Measurements from ENCODE around the gene CDKAL1. TPM values are rescaled to one million over a fixed set of nuclear protein-coding genes. Genes with fewer than 3 reads are reported as not detected.

CDKAL1 gene
- total and polyA plus RNA-seq, 2 of the 13 experiments (the other 11 are each of a cell fraction or from before 2014, with no cell fraction given), result 9.5 to 27.7 TPM

GRCh38 chr6:20791944-20792343 is 257.7 kb downstream of the CDKAL1 start:
- FAIRE-seq, result no peak

DNA sequence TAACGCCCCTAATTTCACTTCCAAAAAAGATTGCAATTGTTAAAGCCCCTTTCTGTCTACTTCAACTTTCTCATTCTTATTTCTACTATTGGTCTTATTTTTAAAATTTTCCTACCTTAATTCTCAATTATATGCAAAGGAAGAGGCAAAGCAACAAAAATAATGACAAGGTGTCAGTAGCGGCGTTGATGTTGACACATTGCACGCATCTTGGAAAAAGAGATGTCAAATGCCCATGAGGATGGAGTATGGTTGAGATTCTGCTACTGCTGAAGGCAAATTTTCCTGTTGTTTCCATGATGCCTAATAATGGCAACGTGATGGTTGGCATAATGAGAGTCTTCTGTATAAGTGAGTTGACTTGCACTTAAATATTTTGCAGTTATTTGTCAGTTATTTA is 258.9 kb downstream of the CDKAL1 start:
- no peak overlapping the region for H3K4me2 ChIP-seq (ENCODE audit: low read depth, low read length)
- peaks cover 8% of the 10 kb centered on the region for H3K4me1 ChIP-seq (ENCODE audit: insufficient read depth, low read length)
- H2AFZ ChIP-seq (ENCODE audit: low read length), result no peak overlapping the region
- ChIA-PET CTCF (ENCODE audit: low intra/inter-chr PET ratio, low total read pairs) (no interaction called here), POLR2A (no interaction called here)
- H3K27ac ChIP-seq (ENCODE audit: extremely low read length, insufficient read depth, low read length), result no peak overlapping the region
- WGBS (ENCODE audit: low lambda C conversion rate), result 79% methylated on average over 5 of the region's 5 CpGs
- no peaks in the 10 kb centered on the region for H3K9me3 ChIP-seq (ENCODE audit: low read length)
- no peak for ATAC-seq
- H3K9ac ChIP-seq (ENCODE audit: insufficient read depth, low read depth, low read length), result no peak overlapping the region
- no peak for DNase-seq (ENCODE audit: low spot score)
- H3K4me3 ChIP-seq (replicated peaks in 1 of 3; ENCODE audit: insufficient read depth in 1 of 3, low read depth in 2 of 3, low read length in 3 of 3), result no peak overlapping the region
- no peaks in the 10 kb centered on the region for H3K79me2 ChIP-seq (ENCODE audit: insufficient read depth, low read length)
- TF ChIP-seq SUZ12 (IDR thresholded peaks at IDR 0.05; ENCODE audit: low read depth, low read length) (no peak), ZNF687 (CRISPR knock-in tag; IDR thresholded peaks at IDR 0.05) (no peak)
- BruUV-seq (replicated peaks), result no TSS peak
- intact Hi-C loops (cut with micrococcal nuclease; ENCODE audit: unreplicated experiment), result no loop called here
- H3K27me3 ChIP-seq (ENCODE audit: control insufficient read depth in 1 of 2, insufficient read depth in 2 of 2, low read length in 2 of 2), result no peaks in the 10 kb centered on the region
- FAIRE-seq, result no peak
- H3K36me3 ChIP-seq (replicated peaks in 1 of 2; ENCODE audit: control insufficient read depth in 1 of 2, insufficient read depth in 2 of 2, low read length in 2 of 2), result no peaks in the 10 kb centered on the region; a peak in 1 of 5 replicates
- no peaks in the 10 kb centered on the region for H4K20me1 ChIP-seq (ENCODE audit: insufficient read depth, low read length)
- in situ Hi-C loops (cut with HindIII; ENCODE audit: extremely low pct_ligation_motif_present, low pct_unique_long_range_greater_than_20kb), result no loop called here

More at GRCh38 chr6:20791944-20792343, 257.7 kb downstream of the CDKAL1 start:
- Histone ChIP-seq H3K36me3 (replicated peaks in 1 of 2; ENCODE audit: control insufficient read depth in 1 of 2, insufficient read depth in 2 of 2, low read length in 2 of 2) (no peaks in the 10 kb centered on the region; a peak in 1 of 5 replicates), H2AFZ (ENCODE audit: low read length) (no peak overlapping the region), H3K4me3 (replicated peaks in 1 of 3; ENCODE audit: insufficient read depth in 1 of 3, low read depth in 2 of 3, low read length in 3 of 3) (no peak overlapping the region), H3K9me3 (ENCODE audit: low read length) (no peaks in the 10 kb centered on the region), H3K27ac (ENCODE audit: extremely low read length, insufficient read depth, low read length) (no peak overlapping the region), H3K27me3 (ENCODE audit: control insufficient read depth in 1 of 2, insufficient read depth in 2 of 2, low read length in 2 of 2) (no peaks in the 10 kb centered on the region), H4K20me1 (ENCODE audit: insufficient read depth, low read length) (no peaks in the 10 kb centered on the region), H3K9ac (ENCODE audit: insufficient read depth, low read depth, low read length) (no peak overlapping the region), H3K4me1 (ENCODE audit: insufficient read depth, low read length) (peaks cover 8% of the 10 kb centered on the region), H3K79me2 (ENCODE audit: insufficient read depth, low read length) (no peaks in the 10 kb centered on the region), H3K4me2 (ENCODE audit: low read depth, low read length) (no peak overlapping the region)
- no peak for ATAC-seq
- in situ Hi-C loops (cut with HindIII; ENCODE audit: extremely low pct_ligation_motif_present, low pct_unique_long_range_greater_than_20kb), result no loop called here
- no TSS peak for BruUV-seq (replicated peaks)
- CTCF ChIA-PET (ENCODE audit: low intra/inter-chr PET ratio, low total read pairs), result no interaction called here
- no peak for TF ChIP-seq RELA (CRISPR knock-in tag; IDR thresholded peaks at IDR 0.05)
- POLR2A ChIA-PET, result no interaction called here
- no peak for DNase-seq (ENCODE audit: low spot score)
- 88% methylated on average over 2 of the region's 2 CpGs for WGBS (ENCODE audit: low lambda C conversion rate)
- intact Hi-C loops (cut with micrococcal nuclease; ENCODE audit: unreplicated experiment), result no loop called here
